Esophagus muscularis mucosa (tissue), 4 donors: Measurements from ENCODE around the gene PRKAG2. TPM values are rescaled to one million over a fixed set of nuclear protein-coding genes. Genes with fewer than 3 reads are reported as not detected.
A peak's percentile ranks its signal among the peaks of the same experiment; 100 is the strongest.

ENCODE experiments used
- DNase-seq: peaks from one replicate; pipeline ENCODE4 v3.0.0-alpha.2; 2017; ENCODE audit errors: extremely low spot score
- H3K27ac ChIP-seq, 4 donors: fragments of 200-600 bp; sonication (generic); replicated peaks in 1 of 4; 1 replicate in 3 of 4; 2 replicates in 1 of 4; pipeline ENCODE4 v1.5.1; 2016 to 2019; ENCODE audit warnings: mild to moderate bottlenecking in 1 of 4
- H3K27me3 ChIP-seq, 4 donors: fragments of 200-600 bp; sonication (generic); one replicate each; pipeline versions ENCODE4 v1.5.1 to v1.6.0; 2016 to 2019
- H3K36me3 ChIP-seq, 4 donors: fragments of 200-600 bp; sonication (generic); one replicate each; pipeline ENCODE4 v1.5.1; 2016 to 2019
- H3K4me1 ChIP-seq, 4 donors: fragments of 200-600 bp; sonication (generic); one replicate each; pipeline ENCODE4 v1.5.1; 2016 to 2019
- H3K4me3 ChIP-seq, 4 donors: fragments of 200-600 bp; sonication (generic); 1 replicate in 2 of 4; 2 replicates in 2 of 4; pipeline ENCODE4 v1.5.1; 2016 to 2019; ENCODE audit warnings: mild to moderate bottlenecking in 4 of 4, moderate library complexity in 1 of 4
- H3K9me3 ChIP-seq, 4 donors: fragments of 200-600 bp; sonication (generic); 1 replicate in 3 of 4; 2 replicates in 1 of 4; pipeline ENCODE4 v1.5.1; 2016 to 2019
- EP300 ChIP-seq: sonication (generic); formaldehyde crosslinking; IDR thresholded peaks from one replicate; pipeline ENCODE4 v1.6.1; 2017; ENCODE audit warnings: antibody characterized with exemption
- POLR2A ChIP-seq: fragments of 450-650 bp; IDR thresholded peaks from one replicate; pipeline ENCODE4 v1.6.1; 2017; ENCODE audit warnings: antibody characterized with exemption, moderate library complexity, mild to moderate bottlenecking, low read depth
- POLR2AphosphoS5 ChIP-seq, 2 donors: sonication (generic); formaldehyde crosslinking; IDR thresholded peaks; one replicate each; pipeline ENCODE4 v1.6.1; 2017; ENCODE audit warnings: antibody characterized with exemption in 2 of 2
- WGBS: methylation state at CpG from one replicate; pipeline ENCODE4 v1.1.5; 2018; 5-methylcytosine and 5-hydroxymethylcytosine counted together
- intact Hi-C: fragments of 100-400 bp; cut with DNase I; formaldehyde crosslinking; loops from one replicate; pipeline ENCODE4 v1.15.1; 2023
- total RNA-seq, 4 donors: library from RNA; depleted of rRNA; stranded (reverse); fragments of >200 nt; gene quantifications; one replicate each; pipeline versions ENCODE4 v1.1.0 to v1.2.1, GENCODE V29; 2016
- TF ChIP-seq, protein P1 (sequence below), 3 experiments: fragments of 200-600 bp in 2 of 3; fragments of 450-650 bp in 1 of 3; sonication (generic) in 2 of 3; IDR thresholded peaks; one replicate each; pipeline ENCODE4 v1.5.1; 2017 to 2019; ENCODE audit warnings: antibody characterized with exemption in 3 of 3, mild to moderate bottlenecking in 2 of 3, moderate library complexity in 1 of 3

Gene PRKAG2
- total RNA-seq, 4 donors from 2014 or later, result 51.3 to 97.2 (median 77.5) TPM

DNA sequence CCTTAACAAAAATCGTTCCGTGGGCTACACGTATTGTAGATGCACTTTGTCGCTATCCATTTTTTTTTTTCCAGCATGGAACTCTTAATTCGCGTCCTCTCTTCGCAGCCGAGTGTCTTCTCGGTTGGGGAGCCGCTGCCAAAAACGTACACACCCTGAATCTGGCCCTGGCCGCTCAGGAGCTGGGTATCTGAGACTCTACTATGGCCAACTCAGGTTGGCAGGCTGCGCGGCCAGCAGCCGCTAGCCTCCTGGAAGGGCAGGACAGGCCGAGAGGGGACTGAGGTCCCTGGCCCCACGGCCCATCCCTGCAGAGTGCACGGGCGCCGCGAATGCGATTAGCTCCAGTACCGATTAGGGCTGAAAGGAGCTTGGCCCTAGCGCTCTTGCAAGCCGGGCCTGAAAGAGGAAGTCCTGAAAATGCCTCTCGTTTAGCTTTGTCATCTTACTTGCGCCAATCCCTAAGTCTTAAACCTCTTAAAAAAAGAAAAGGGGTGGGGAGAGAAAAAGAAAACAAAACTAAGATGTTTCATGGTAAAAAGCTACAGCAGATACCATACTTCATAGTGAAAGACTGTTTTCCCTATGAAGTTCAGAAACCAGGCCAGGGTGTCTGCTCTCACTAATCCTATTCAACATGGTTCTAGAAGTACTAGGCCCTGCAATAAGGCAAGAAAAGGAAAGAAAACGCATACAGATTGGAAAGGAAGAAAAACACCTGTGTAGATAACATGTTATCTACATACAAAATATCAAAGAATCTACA is 244.0 kb downstream of the PRKAG2 start:
- intact Hi-C loops, result loop anchor here (5.0 to 10.0 kb wide), 3 partner anchors 59 to 171 kb away; partner anchors contain the start of gene RHEB
- Histone ChIP-seq H3K4me1 (peaks cover 30 to 67% (median 54%) of the 10 kb centered on the region in 4 donors), H3K27ac (peak overlapping the region; percentile 93 to 97 (median 96)), H3K9me3 (no peaks in the 10 kb centered on the region), H3K4me3 (peak overlapping the region; percentile 72 to 92 (median 82)), H3K36me3 (no peaks in the 10 kb centered on the region), H3K27me3 (no peaks in the 10 kb centered on the region)
- TF ChIP-seq, protein P1, sequence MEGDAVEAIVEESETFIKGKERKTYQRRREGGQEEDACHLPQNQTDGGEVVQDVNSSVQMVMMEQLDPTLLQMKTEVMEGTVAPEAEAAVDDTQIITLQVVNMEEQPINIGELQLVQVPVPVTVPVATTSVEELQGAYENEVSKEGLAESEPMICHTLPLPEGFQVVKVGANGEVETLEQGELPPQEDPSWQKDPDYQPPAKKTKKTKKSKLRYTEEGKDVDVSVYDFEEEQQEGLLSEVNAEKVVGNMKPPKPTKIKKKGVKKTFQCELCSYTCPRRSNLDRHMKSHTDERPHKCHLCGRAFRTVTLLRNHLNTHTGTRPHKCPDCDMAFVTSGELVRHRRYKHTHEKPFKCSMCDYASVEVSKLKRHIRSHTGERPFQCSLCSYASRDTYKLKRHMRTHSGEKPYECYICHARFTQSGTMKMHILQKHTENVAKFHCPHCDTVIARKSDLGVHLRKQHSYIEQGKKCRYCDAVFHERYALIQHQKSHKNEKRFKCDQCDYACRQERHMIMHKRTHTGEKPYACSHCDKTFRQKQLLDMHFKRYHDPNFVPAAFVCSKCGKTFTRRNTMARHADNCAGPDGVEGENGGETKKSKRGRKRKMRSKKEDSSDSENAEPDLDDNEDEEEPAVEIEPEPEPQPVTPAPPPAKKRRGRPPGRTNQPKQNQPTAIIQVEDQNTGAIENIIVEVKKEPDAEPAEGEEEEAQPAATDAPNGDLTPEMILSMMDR (IDR thresholded peaks at IDR 0.05), result no peak
- TF ChIP-seq POLR2AphosphoS5 (IDR thresholded peaks at IDR 0.05), result peak; percentile 33 to 40
- no peak for TF ChIP-seq POLR2A
- TF ChIP-seq EP300, result no peak
- DNase-seq, result no peak
- WGBS, result 27% methylated on average over 27 of the region's 28 CpGs

GRCh38 chr7:151631953-151632749 is 244.8 kb downstream of the PRKAG2 start:
- 1% methylated on average over 13 of the region's 111 CpGs for WGBS
- TF ChIP-seq POLR2AphosphoS5 (IDR thresholded peaks at IDR 0.05), result peak; percentile 64 to 78
- TF ChIP-seq, protein P1 (IDR thresholded peaks at IDR 0.05), result peak; percentile 43 to 62 (median 53)
- no peak for TF ChIP-seq POLR2A
- TF ChIP-seq EP300, result no peak
- DNase-seq, result no peak

DNA sequence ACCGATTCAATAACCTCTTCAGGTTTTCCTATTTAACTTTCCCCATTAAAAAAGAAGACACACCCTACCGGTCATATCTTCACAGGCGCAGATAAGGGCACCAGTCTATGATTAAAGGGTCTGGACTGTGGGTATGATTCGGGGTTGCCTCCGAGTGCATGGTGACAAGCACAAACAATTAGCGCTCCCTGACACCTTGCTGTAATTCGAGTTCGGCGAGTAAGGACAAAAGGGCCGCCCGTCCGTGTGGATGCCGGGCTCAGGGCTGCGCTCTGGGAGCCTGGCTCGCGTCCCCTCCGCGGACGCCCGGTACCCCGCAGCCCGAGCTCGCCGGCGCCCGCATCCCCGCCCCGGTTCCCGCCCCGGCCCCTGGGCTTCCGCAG is 245.4 kb downstream of the PRKAG2 start:
- DNase-seq, result no peak
- TF ChIP-seq POLR2A (no peak), POLR2AphosphoS5 (IDR thresholded peaks at IDR 0.05) (no peak), EP300 (no peak)
- TF ChIP-seq, protein P1 (IDR thresholded peaks at IDR 0.05), result no peak
- peaks cover 23 to 66% (median 54%) of the 10 kb centered on the region in 4 donors for H3K4me1 ChIP-seq

More at GRCh38 chr7:151631953-151632749, 244.8 kb downstream of the PRKAG2 start:
- no peaks in the 10 kb centered on the region for H3K27me3 ChIP-seq
- no peaks in the 10 kb centered on the region for H3K36me3 ChIP-seq
- peak overlapping the region; percentile 93 to 97 (median 96) for H3K27ac ChIP-seq
- peaks cover 24 to 66% (median 52%) of the 10 kb centered on the region in 4 donors for H3K4me1 ChIP-seq
- no peaks in the 10 kb centered on the region for H3K9me3 ChIP-seq
- intact Hi-C loops, result loop anchor here (5.0 to 10.0 kb wide), 3 partner anchors 60 to 170 kb away; partner anchors contain the start of gene RHEB
- H3K4me3 ChIP-seq, result peak overlapping the region; percentile 72 to 92 (median 82)

DNA sequence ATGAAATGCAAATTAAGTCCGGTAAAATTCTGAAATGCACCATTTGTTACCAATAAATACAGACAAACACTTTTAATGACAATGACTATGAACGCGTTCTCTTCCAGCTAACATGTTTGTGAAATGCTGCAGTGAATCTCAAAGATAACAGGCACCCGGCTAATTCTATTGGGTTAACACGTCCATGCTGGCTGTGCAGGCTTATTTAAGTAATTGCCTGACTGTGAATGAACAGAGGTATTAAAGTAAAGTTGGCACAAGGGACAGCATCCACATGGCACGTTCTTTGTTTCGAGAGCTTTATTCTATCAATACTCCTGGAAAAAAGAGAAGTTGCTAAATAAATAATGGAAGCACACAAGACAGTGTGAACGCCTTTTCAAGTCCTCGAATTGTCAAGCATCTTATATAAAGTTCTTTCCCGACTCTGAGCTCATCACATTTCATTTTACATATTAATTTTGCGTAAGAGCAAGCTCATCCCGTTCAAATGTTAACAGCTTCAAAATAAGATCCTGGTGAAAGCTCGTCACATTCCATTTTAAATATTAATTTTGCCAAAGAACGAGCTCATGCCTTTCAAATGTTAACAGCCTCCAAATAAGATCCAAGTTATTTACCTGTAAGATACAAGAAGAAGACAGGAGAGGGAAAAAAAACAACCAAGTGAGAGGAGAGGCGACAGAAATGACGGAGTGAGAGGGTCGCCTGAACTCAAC is 245.9 kb downstream of the PRKAG2 start:
- intact Hi-C loops, result loop anchor here (5.0 to 10.0 kb wide), 3 partner anchors 61 to 169 kb away; partner anchors contain the start of gene RHEB
- no peak for DNase-seq
- Histone ChIP-seq H3K9me3 (no peaks in the 10 kb centered on the region), H3K4me1 (peaks cover 23 to 66% (median 55%) of the 10 kb centered on the region in 4 donors), H3K4me3 (peak overlapping the region; percentile 72 to 92 (median 82)), H3K27ac (peak overlapping the region; percentile 93 to 97 (median 96)), H3K36me3 (peaks cover 0 to under 1% (median 0%) of the 10 kb centered on the region in 4 donors), H3K27me3 (no peaks in the 10 kb centered on the region)
- WGBS, result 20% methylated on average over 17 of the region's 17 CpGs
- TF ChIP-seq POLR2AphosphoS5 (IDR thresholded peaks at IDR 0.05) (peak in 1 of 2 donors; percentile 25), EP300 (no peak)

More for the DNA sequence above, 245.4 kb downstream of the PRKAG2 start:
- no peaks in the 10 kb centered on the region for H3K27me3 ChIP-seq
- 0% methylated on average over 6 of the region's 31 CpGs for WGBS
- intact Hi-C loops, result loop anchor here (5.0 to 10.0 kb wide), 3 partner anchors 61 to 169 kb away; partner anchors contain the start of gene RHEB
- H3K9me3 ChIP-seq, result no peaks in the 10 kb centered on the region
- peak overlapping the region; percentile 93 to 97 (median 96) for H3K27ac ChIP-seq
- no peaks in the 10 kb centered on the region for H3K36me3 ChIP-seq
- H3K4me3 ChIP-seq, result peak overlapping the region; percentile 72 to 92 (median 82)
